ENCODE measurements around the gene GBX2. TPM values are rescaled to one million over a fixed set of nuclear protein-coding genes. Genes with fewer than 3 reads are reported as not detected.

The GBX2 gene
- total RNA-seq, 1 experiment from 2014 or later = 0.31 TPM

- H4K91ac ChIP-seq (ENCODE audit: insufficient read length, low read depth, low read length) = no peak overlapping the region
- no peak overlapping the region for H2BK5ac ChIP-seq (ENCODE audit: insufficient read length, low read length)
- no peaks in the 10 kb centered on the region for H3K4me1 ChIP-seq (ENCODE audit: insufficient read depth, low read length)
- H3K27me3 ChIP-seq (ENCODE audit: insufficient read depth, low read length) = no peaks in the 10 kb centered on the region
- H3K79me2 ChIP-seq (ENCODE audit: insufficient read depth, low read length) = no peaks in the 10 kb centered on the region
- no peak overlapping the region for H3K4ac ChIP-seq (ENCODE audit: low read depth, low read length)
- no peak overlapping the region for H3K27ac Mint-ChIP-seq
- H2AK5ac ChIP-seq (ENCODE audit: insufficient read length, low read length) = no peak overlapping the region
- WGBS (ENCODE audit: extremely low coverage, insufficient read length, low lambda C conversion rate) = no CpG with 5 or more reads among the region's 11 CpGs
- DNase-seq = no peak
- no peak overlapping the region for H3K14ac ChIP-seq (ENCODE audit: insufficient read depth, low read length)
- peaks cover 10 to 12% of the 10 kb centered on the region in 2 experiments; a peak in 3 of 4 replicates for H3K4me1 Mint-ChIP-seq
- H3K4me3 Mint-ChIP-seq = no peak overlapping the region
- no peaks in the 10 kb centered on the region; a peak in 1 of 7 replicates for H3K36me3 Mint-ChIP-seq (ENCODE audit: insufficient read depth in 1 of 3, low read depth in 3 of 3)
- no peaks in the 10 kb centered on the region for H3K79me1 ChIP-seq (ENCODE audit: insufficient read depth, low read depth, low read length, poor library complexity, severe bottlenecking)
- no peaks in the 10 kb centered on the region for H4K20me1 ChIP-seq (ENCODE audit: control insufficient read depth, insufficient read depth, insufficient read length)
- no peak overlapping the region for H4K5ac ChIP-seq (ENCODE audit: insufficient read length, low read depth, low read length)
- H2BK20ac ChIP-seq (ENCODE audit: low read depth, low read length, poor library complexity, severe bottlenecking) = no peak overlapping the region
- no peak overlapping the region for H3K9ac ChIP-seq (ENCODE audit: extremely low read depth, insufficient read length, low read length)
- peaks cover 0 to 3% of the 10 kb centered on the region in 2 experiments; a peak in 4 of 5 replicates for H3K9me3 Mint-ChIP-seq
- no peak overlapping the region for H2BK12ac ChIP-seq (ENCODE audit: insufficient read length, low read depth, low read length)
- no peaks in the 10 kb centered on the region for H3K9me3 ChIP-seq (ENCODE audit: control insufficient read depth, low read depth, low read length)
- H3K23ac ChIP-seq (ENCODE audit: insufficient read length, low read depth, low read length) = no peak overlapping the region
- TF ChIP-seq CTCF (conservative IDR thresholded peaks at IDR 0.05) = no peak
- peaks cover 4% of the 10 kb centered on the region for H3K27me3 Mint-ChIP-seq (ENCODE audit: low read depth)
- H3K56ac ChIP-seq (ENCODE audit: insufficient read length, low read depth, low read length) = no peak overlapping the region
- H3K4me2 ChIP-seq (ENCODE audit: insufficient read depth, insufficient read length, low read length) = no peak overlapping the region
- no peak overlapping the region for H4K8ac ChIP-seq (replicated peaks; ENCODE audit: insufficient read length, low read depth, low read length)
- H2AFZ ChIP-seq (ENCODE audit: low read length) = no peak overlapping the region
- no peak overlapping the region for H2BK120ac ChIP-seq (ENCODE audit: low read depth, low read length, poor library complexity, severe bottlenecking)
- H3K27ac ChIP-seq (ENCODE audit: insufficient read length, low read depth, low read length) = no peak overlapping the region
- no peak overlapping the region for H3K18ac ChIP-seq (ENCODE audit: insufficient read length, low read depth, low read length)
- H3K23me2 ChIP-seq (ENCODE audit: insufficient read length, low read depth, low read length, poor library complexity, severe bottlenecking) = no peaks in the 10 kb centered on the region
- H2BK15ac ChIP-seq (ENCODE audit: low read depth, low read length) = no peak overlapping the region
- H3T11ph ChIP-seq (ENCODE audit: low read length) = no peak overlapping the region
Observed at GRCh38 chr2:236207472-236207871, 39.3 kb upstream of the GBX2 start.
